Measurements from ENCODE around the gene HMGB4. TPM values are rescaled to one million over a fixed set of nuclear protein-coding genes. Genes with fewer than 3 reads are reported as not detected.

HMGB4 gene
- total and polyA plus RNA-seq, 9 of the 15 experiments (the other 6 are each of a cell fraction or from before 2014, with no cell fraction given): not detected

GRCh38 chr1:33837635-33838034, 26.2 kb upstream of the HMGB4 start:
- WGBS (ENCODE audit: insufficient coverage, low coverage, missing lambda C conversion rate): 0% methylated on average over 3 of the region's 3 CpGs
- no peaks in the 10 kb centered on the region for H3K9me1 ChIP-seq (ENCODE audit: control insufficient read depth, insufficient read depth, low read length)
- no TSS peak for BruUV-seq (replicated peaks)

DNA sequence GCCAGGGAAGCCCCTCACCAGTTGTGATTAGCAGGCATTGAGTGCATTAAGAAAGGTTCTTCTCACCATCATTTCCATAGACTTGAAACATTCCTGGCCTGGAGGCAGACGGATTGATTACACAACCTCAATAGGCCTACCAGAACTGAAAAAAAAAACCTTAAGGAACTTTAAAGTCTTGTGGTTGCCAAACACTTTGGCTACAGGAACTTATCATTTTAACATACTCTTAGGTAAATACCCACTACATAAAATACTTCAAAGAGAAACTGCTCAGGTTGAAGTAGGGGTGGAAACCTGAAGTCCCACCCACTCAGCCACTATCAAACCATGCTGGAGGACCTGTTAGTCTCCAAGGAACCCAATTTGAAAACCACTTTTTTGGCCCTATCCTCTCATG, 22.4 kb upstream of the HMGB4 start:
- no peak for ATAC-seq
- no peak for FAIRE-seq
- CTCF ChIA-PET (ENCODE audit: low intra/inter-chr PET ratio): no interaction called here
- POLR2A ChIA-PET: no interaction called here
- no peak for DNase-seq (ENCODE audit: extremely low read depth in 1 of 4, low spot score in 3 of 4)
- Histone ChIP-seq H3K9me1 (ENCODE audit: control insufficient read depth, insufficient read depth, low read length) (no peaks in the 10 kb centered on the region), H3K27me3 (ENCODE audit: control insufficient read depth in 2 of 2, insufficient read depth in 2 of 2, low read length in 2 of 2) (0 out of 5 replicates have a peak, but pooled peaks cover 0 to 3% of the 10 kb centered on the region in 2 experiments), H3K36me3 (ENCODE audit: control insufficient read depth, insufficient read depth, low read length) (no peaks in the 10 kb centered on the region), H3K79me2 (ENCODE audit: control insufficient read depth, insufficient read depth, low read length) (no peaks in the 10 kb centered on the region), H3K9ac (ENCODE audit: insufficient read depth in 1 of 2, low read depth in 2 of 2, low read length in 2 of 2) (no peak overlapping the region), H3K9me3 (replicated peaks; ENCODE audit: control insufficient read depth, insufficient read depth, low read depth, low read length) (no peaks in the 10 kb centered on the region), H4K20me1 (replicated peaks; ENCODE audit: control insufficient read depth, insufficient read depth, low read length) (no peaks in the 10 kb centered on the region), H3K4me1 (replicated peaks in 1 of 2; ENCODE audit: control insufficient read depth in 2 of 2, insufficient read depth in 2 of 2, low read length in 2 of 2) (no peaks in the 10 kb centered on the region), H2AFZ (ENCODE audit: low read depth, low read length) (no peak overlapping the region), H3K27ac (ENCODE audit: extremely low read depth, low read depth, low read length) (no peak overlapping the region), H3K4me2 (ENCODE audit: insufficient read depth, low read length) (no peak overlapping the region), H3K4me3 (no peak overlapping the region)
- intact Hi-C loops (cut with micrococcal nuclease): no loop called here
- TF ChIP-seq ATF6 (CRISPR knock-in tag; IDR thresholded peaks at IDR 0.05) (no peak), GATAD2B (IDR thresholded peaks at IDR 0.05; ENCODE audit: borderline replicate concordance) (no peak), ZNF444 (CRISPR knock-in tag; IDR thresholded peaks at IDR 0.05) (no peak), PHF8 (IDR thresholded peaks at IDR 0.05; ENCODE audit: borderline replicate concordance, low read length) (no peak), FOXJ3 (CRISPR knock-in tag; IDR thresholded peaks at IDR 0.05) (no peak), ZNF707 (CRISPR knock-in tag; conservative IDR thresholded peaks at IDR 0.05) (no peak)
- in situ Hi-C loops (cut with MboI): no loop called here
- BruUV-seq (replicated peaks): no TSS peak
- WGBS (ENCODE audit: insufficient coverage, low coverage, missing lambda C conversion rate): 0% methylated on average over 1 of the region's 1 CpG

More at GRCh38 chr1:33837635-33838034, 26.2 kb upstream of the HMGB4 start:
- Histone ChIP-seq H3K4me2 (ENCODE audit: insufficient read depth, low read length) (no peak overlapping the region), H4K20me1 (replicated peaks; ENCODE audit: control insufficient read depth, insufficient read depth, low read length) (no peaks in the 10 kb centered on the region), H3K79me2 (ENCODE audit: control insufficient read depth, insufficient read depth, low read length) (no peaks in the 10 kb centered on the region), H3K27ac (ENCODE audit: extremely low read depth, low read depth, low read length) (no peak overlapping the region), H2AFZ (ENCODE audit: low read depth, low read length) (no peak overlapping the region), H3K9me3 (replicated peaks; ENCODE audit: control insufficient read depth, insufficient read depth, low read depth, low read length) (no peaks in the 10 kb centered on the region), H3K9ac (ENCODE audit: insufficient read depth in 1 of 2, low read depth in 2 of 2, low read length in 2 of 2) (no peak overlapping the region), H3K4me1 (replicated peaks in 1 of 2; ENCODE audit: control insufficient read depth in 2 of 2, insufficient read depth in 2 of 2, low read length in 2 of 2) (no peaks in the 10 kb centered on the region), H3K36me3 (ENCODE audit: control insufficient read depth, insufficient read depth, low read length) (no peaks in the 10 kb centered on the region), H3K27me3 (ENCODE audit: control insufficient read depth in 2 of 2, insufficient read depth in 2 of 2, low read length in 2 of 2) (no peaks in the 10 kb centered on the region), H3K4me3 (no peak overlapping the region)
- TF ChIP-seq NRF1 (conservative IDR thresholded peaks at IDR 0.05 in 1 of 2, IDR thresholded peaks at IDR 0.05 in 1 of 2): no peak
- TF ChIP-seq CBX2 (IDR thresholded peaks at IDR 0.05; ENCODE audit: insufficient read depth, low read length, poor library complexity, severe bottlenecking): no peak
- TF ChIP-seq ZFP30 (CRISPR knock-in tag; IDR thresholded peaks at IDR 0.05; ENCODE audit: borderline replicate concordance): no peak
- in situ Hi-C loops (cut with MboI): no loop called here
- intact Hi-C loops (cut with micrococcal nuclease): no loop called here
- no peak for ATAC-seq
- CTCF ChIA-PET (ENCODE audit: low intra/inter-chr PET ratio): no interaction called here
- POLR2A ChIA-PET: no interaction called here
- FAIRE-seq: no peak
- DNase-seq (ENCODE audit: extremely low read depth in 1 of 4, low spot score in 3 of 4): no peak

Measured in K562 (cell line).